A172 (cell line): ENCODE data around the gene CCDC85B. TPM values are rescaled to one million over a fixed set of nuclear protein-coding genes. Genes with fewer than 3 reads are reported as not detected.
A peak's percentile ranks its signal among the peaks of the same experiment; 100 is the strongest.

Source experiments
- DNase-seq: peaks from one replicate; pipeline ENCODE4 v3.0.0-alpha.2; 2015; ENCODE audit warnings: low spot score
- total RNA-seq: library from RNA; depleted of rRNA; stranded (reverse); fragments of >200 nt; shearing (Covaris generic); gene quantifications from 2 replicates; pipeline ENCODE4 v1.2.3, GENCODE V29; 2014

The CCDC85B gene
- total RNA-seq, 1 experiment from 2014 or later: 28.0 TPM

GRCh38 chr11:65907878-65908277 is 17.4 kb downstream of the CCDC85B start:
- no peak for DNase-seq

DNA sequence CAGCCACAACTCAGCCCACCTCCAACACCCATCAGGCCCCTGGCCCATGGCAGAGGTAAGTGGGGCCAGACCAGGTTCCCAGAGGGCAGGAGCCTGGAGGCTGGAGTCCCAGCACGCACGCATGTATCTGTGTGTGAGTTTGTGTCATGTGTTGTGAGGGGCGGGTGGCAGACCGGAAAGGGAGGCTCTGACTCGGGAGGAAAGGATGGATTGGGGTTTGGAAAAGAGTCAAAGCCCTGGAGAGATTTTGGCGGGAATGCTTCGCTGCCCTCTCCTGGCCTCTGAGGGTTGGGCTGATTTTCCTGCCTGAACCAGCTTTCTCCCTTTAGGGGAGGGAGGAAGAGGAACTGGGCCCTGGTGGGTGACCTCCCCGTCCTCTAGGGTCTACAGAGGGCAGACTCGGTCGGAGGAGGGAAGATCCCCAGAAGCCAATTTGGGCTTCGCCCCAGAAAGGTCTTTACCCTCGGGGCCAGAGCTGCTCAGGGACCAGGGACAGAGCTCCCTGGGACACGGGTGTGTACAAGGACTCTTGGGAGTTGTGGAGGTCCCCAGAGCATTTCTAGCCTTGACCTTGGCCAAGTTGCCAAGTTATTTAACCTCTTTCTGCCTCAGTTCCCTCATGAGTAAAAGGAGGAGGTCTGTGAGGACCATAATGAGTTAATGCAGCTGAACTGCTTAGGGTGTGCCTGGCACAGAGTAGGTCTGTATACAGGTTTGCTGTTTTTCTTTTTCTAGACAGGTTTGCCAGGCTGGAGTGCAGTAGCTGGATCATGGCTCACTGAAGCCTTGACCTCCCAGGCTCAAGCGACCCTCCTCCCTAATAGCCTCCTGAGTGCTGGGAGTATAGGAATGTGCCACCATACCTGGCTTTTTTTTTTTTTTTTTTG is 21.5 kb downstream of the CCDC85B start:
- DNase-seq: peak; percentile 97

GRCh38 chr11:65912845-65913244 is 22.4 kb downstream of the CCDC85B start:
- DNase-seq: peak; percentile 93

DNA sequence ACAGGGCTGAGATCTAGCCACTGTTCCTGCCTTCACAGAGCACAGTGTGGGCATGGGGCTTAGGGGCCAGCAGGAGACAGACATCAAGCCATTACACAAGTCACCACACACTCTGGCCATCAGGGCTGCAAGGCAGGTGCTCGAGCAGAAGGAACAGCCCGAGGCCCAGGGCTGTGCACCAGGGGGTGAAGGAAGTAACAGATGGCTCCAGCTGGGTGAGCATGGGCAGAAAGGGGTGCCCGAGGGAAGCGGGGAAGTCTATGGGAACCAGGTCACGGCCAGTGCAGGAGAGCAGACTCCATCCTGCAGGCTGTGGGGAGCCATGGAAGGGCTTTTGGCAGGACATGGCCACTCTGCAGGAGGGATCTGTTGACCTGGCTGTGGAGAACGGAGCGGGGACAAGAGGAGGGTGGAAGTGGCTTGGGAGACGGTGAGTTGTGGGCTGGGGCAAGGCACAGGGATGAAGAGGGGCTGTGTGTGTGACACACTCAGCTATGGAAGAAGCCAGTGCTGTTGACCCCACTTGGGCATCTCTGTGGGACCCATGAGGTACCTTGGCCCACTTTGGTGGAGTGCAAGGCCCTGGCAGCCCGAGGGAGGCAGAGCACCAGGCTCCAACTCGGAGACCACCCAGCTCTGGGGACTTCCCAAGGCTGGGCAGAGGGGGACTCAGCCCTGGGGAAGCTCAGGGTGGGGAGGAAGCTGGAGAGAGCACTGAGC is 24.8 kb downstream of the CCDC85B start:
- no peak for DNase-seq

- DNase-seq: peak; percentile 99
Observed at GRCh38 chr11:65915821-65916251, 25.4 kb downstream of the CCDC85B start.

- DNase-seq: no peak
Observed at GRCh38 chr11:65916391-65916790, 25.9 kb downstream of the CCDC85B start.

DNA sequence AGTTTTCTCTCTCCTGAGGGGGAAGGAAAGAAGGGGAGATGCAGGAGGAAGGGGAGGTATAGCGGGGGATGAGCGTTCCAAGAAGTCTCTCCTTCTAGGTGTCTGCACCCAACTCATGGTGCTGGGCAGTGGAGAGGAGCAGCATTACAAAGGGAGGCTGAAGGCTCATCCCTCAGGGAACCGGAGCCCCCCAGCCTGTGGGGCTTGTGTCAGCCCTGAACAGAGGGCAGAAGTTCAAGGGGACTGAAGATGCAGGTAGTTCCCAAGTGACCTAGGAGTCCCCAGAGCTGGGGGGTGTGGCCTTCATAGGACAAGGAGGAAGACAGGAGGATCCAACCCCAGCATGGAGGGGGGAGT is 26.6 kb downstream of the CCDC85B start:
- no peak for DNase-seq

- no peak for DNase-seq
Observed at GRCh38 chr11:65917434-65918210, 27.1 kb downstream of the CCDC85B start.

- no peak for DNase-seq
Observed at GRCh38 chr11:65918211-65919140, 28.0 kb downstream of the CCDC85B start, which contains the start of gene C11orf68. C11orf68 (minus strand) TSS chr11:65919062; CDS start chr11:65919031, 31 bp downstream.

- DNase-seq: peak; percentile 93
Observed at GRCh38 chr11:65919141-65919572, 28.7 kb downstream of the CCDC85B start, which contains the start of gene DRAP1. DRAP1 (plus strand) TSS chr11:65919426; CDS start chr11:65919502, 76 bp downstream.

GRCh38 chr11:65919573-65920371 is 29.3 kb downstream of the CCDC85B start:
- no peak for DNase-seq

DNA sequence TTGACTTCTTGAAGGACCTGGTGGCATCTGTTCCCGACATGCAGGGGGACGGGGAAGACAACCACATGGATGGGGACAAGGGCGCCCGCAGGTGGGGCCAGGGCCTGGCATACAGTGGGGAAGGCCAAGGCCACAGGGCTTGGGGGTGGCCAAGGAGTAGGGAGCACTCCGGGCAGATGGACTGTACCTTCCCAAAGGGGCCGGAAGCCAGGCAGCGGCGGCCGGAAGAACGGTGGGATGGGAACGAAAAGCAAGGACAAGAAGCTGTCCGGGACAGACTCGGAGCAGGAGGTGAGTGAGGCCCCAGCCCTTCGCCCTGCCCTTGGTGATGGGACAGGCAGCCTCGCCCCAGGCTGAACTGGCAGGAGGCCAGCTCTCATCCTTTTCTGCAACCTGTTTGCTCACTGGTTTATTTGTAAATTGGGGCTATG is 29.9 kb downstream of the CCDC85B start:
- no peak for DNase-seq

- no peak for DNase-seq
Observed at GRCh38 chr11:65921033-65921555, 30.6 kb downstream of the CCDC85B start.

DNA sequence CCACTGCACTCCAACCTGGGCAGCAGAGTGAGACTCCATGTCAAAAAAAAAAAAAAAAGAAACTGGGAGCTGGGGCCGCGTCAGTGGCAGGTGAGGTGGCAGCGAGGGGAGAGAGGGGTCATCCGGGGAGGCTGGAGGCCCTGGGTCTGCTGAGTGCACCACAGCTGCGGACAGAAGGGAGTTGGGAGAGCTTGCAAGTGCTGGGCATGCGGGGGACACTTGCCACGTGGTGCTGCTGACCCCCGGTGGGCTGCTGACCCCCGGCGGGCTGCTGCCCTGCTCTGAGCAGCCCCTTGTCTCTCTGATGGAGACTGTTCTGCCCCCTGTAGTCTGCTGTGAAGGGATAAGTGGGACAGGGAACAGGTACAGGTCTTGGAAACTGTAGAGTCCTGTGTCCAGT is 31.4 kb downstream of the CCDC85B start:
- DNase-seq: no peak

- no peak for DNase-seq
Observed at GRCh38 chr11:65922565-65922964, 32.1 kb downstream of the CCDC85B start.

GRCh38 chr11:65925397-65925796 is 34.9 kb downstream of the CCDC85B start:
- no peak for DNase-seq

DNA sequence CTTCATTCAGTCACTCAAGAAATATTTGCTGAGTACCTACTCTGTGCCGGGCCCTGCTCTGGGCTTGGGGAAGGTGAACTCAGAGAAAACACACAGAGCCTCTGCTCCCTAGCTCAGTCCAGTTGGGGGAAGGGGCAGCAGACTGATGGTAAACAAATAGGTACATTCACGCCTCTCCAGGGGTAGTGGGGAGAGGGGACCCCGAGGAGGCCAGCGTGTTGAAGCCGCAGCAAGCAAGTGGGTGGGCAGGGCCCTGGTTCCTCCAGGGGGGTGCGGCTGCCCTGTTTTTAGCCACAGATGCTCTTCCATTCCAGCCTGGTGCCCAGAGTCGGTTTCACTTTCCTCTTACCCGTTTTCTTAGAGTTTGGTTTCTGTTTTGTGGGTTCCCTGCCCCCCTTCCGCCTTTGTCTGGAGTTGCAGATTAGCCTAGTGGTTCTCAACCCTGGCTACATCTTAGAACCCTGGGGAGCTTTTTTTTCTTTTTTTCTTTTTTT is 37.5 kb downstream of the CCDC85B start:
- no peak for DNase-seq

DNA sequence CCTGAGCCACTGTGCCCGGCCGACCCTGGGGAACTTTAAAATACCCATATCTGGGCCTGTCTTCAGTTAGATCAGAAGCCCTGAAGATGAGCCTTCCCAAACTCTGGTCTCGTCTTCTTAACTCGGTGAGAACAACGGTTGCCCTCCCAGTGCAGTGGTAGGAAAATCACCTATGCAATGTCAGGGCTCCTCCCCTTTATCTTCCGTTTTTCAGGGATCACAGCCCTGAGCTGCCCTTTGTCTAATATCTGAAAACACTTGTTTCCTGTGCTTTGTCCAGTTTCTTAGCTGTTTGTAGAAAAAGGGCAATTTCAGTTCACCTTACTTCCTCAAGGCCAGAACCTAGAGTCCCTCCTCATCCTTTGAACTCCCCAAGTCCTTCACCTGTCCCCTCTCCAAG is 38.2 kb downstream of the CCDC85B start:
- DNase-seq: no peak

DNA sequence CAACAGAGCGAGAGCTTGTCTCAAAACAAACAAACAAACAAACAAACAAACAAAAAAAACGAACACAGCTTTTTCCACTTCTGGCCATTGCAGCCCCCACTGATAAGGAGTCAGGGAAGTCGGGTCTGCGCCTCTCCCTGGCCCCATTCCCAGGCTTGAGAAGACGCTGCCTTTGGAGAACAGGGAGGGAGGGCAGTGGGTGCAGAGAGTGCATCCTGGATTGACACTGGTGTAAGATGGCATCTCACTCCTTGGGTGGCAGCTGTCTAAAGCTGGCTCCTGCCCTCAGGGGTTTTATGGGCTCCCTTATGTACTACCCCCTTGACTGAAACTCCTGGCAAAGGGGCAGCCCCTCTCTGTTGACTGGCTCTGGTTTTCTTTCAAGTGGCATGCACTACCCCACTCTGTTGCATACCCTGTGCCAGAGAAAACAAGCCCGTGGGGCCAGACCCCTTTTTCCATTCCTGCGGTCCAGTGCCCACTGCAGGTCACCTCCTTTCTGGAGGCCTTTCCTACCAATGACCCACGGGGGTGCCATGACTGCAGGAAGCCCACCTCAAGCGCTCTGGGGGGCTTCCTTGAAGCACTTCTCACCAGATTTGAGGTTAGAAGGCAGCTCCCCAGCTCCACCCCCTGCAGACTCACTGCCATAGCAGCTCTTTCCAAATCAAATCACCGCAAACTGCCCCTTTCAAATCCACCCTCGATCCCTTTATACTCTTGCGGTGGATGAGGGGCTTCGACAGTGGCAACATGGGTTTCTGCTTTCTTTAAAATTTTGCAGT is 41.5 kb downstream of the CCDC85B start:
- no peak for DNase-seq
